Measurements from ENCODE around the gene MSRB1.
"Not testable (repeated sequence)": the region's sequence is repeated elsewhere in the genome, so short reads cannot be mapped to it uniquely, and the experiment has no call there.

The MSRB1 gene

GRCh38 chr16:1902547-1903219, 40.3 kb downstream of the MSRB1 start:
- no peaks in the 10 kb centered on the region for H3K36me3 Mint-ChIP-seq
- ATAC-seq (ENCODE audit: low read depth) (no peak), DNase-seq (ENCODE audit: low spot score in 2 of 2) (no peak)
- H3K4me1 Mint-ChIP-seq, result no peaks in the 10 kb centered on the region
- peaks cover 7% of the 10 kb centered on the region for H3K27me3 Mint-ChIP-seq
- no peak overlapping the region for H3K27ac Mint-ChIP-seq
- no peak overlapping the region for H3K4me3 Mint-ChIP-seq
- no peaks in the 10 kb centered on the region for H3K9me3 Mint-ChIP-seq

GRCh38 chr16:1900452-1900774, 42.6 kb downstream of the MSRB1 start:
- H3K9me3 Mint-ChIP-seq, result no peaks in the 10 kb centered on the region
- H3K4me1 Mint-ChIP-seq, result no peaks in the 10 kb centered on the region
- DNase-seq (ENCODE audit: low spot score in 2 of 2), result no peak
- H3K36me3 Mint-ChIP-seq, result no peaks in the 10 kb centered on the region
- peaks cover 7% of the 10 kb centered on the region for H3K27me3 Mint-ChIP-seq
- no peak overlapping the region for H3K27ac Mint-ChIP-seq
- no peak for ATAC-seq (ENCODE audit: low read depth)
- H3K4me3 Mint-ChIP-seq, result no peak overlapping the region

GRCh38 chr16:1899641-1900451, 43.2 kb downstream of the MSRB1 start:
- Mint-ChIP-seq H3K27ac (no peak overlapping the region), H3K4me3 (no peak overlapping the region), H3K27me3 (peaks cover 7% of the 10 kb centered on the region), H3K9me3 (no peaks in the 10 kb centered on the region), H3K4me1 (no peaks in the 10 kb centered on the region), H3K36me3 (no peaks in the 10 kb centered on the region)
- ATAC-seq (ENCODE audit: low read depth) (no peak), DNase-seq (ENCODE audit: low spot score in 2 of 2) (no peak)

- not testable (repeated sequence) for H3K27ac Mint-ChIP-seq; DNase-seq (ENCODE audit: low spot score in 2 of 2); H3K27me3 Mint-ChIP-seq; H3K36me3 Mint-ChIP-seq; H3K4me3 Mint-ChIP-seq; H3K4me1 Mint-ChIP-seq; ATAC-seq (ENCODE audit: low read depth); H3K9me3 Mint-ChIP-seq
These were observed 45.3 kb downstream of the MSRB1 start for GRCh38 chr16:1897692-1898091.

GRCh38 chr16:1895949-1896675, 46.9 kb downstream of the MSRB1 start:
- Mint-ChIP-seq H3K4me3 (no peak overlapping the region), H3K27ac (no peak overlapping the region), H3K36me3 (no peaks in the 10 kb centered on the region), H3K27me3 (peaks cover 4% of the 10 kb centered on the region), H3K4me1 (no peaks in the 10 kb centered on the region), H3K9me3 (no peaks in the 10 kb centered on the region)
- ATAC-seq (ENCODE audit: low read depth), result no peak
- DNase-seq (ENCODE audit: low spot score in 2 of 2), result no peak

- ATAC-seq (ENCODE audit: low read depth) (no peak), DNase-seq (ENCODE audit: low spot score in 2 of 2) (no peak)
- Mint-ChIP-seq H3K36me3 (no peaks in the 10 kb centered on the region), H3K4me1 (no peaks in the 10 kb centered on the region), H3K4me3 (no peak overlapping the region), H3K27me3 (peaks cover 6% of the 10 kb centered on the region), H3K27ac (no peak overlapping the region), H3K9me3 (no peaks in the 10 kb centered on the region)
These were observed 47.9 kb downstream of the MSRB1 start for GRCh38 chr16:1895068-1895467.

- no peak overlapping the region for H3K27ac Mint-ChIP-seq
These were observed 52.3 kb downstream of the MSRB1 start for GRCh38 chr16:1890708-1891050.

GRCh38 chr16:1890024-1890707, 52.8 kb downstream of the MSRB1 start:
- Mint-ChIP-seq H3K9me3 (no peaks in the 10 kb centered on the region), H3K27ac (no peak overlapping the region), H3K4me1 (no peaks in the 10 kb centered on the region), H3K36me3 (no peaks in the 10 kb centered on the region), H3K27me3 (peaks cover 8% of the 10 kb centered on the region), H3K4me3 (no peak overlapping the region)
- no peak for DNase-seq (ENCODE audit: low spot score in 2 of 2)
- no peak for ATAC-seq (ENCODE audit: low read depth)

More at GRCh38 chr16:1890708-1891050, 52.3 kb downstream of the MSRB1 start:
- H3K9me3 Mint-ChIP-seq, result no peaks in the 10 kb centered on the region
- H3K36me3 Mint-ChIP-seq, result no peaks in the 10 kb centered on the region
- DNase-seq (ENCODE audit: low spot score in 2 of 2) (no peak), ATAC-seq (ENCODE audit: low read depth) (no peak)
- H3K4me3 Mint-ChIP-seq, result no peak overlapping the region
- no peaks in the 10 kb centered on the region for H3K4me1 Mint-ChIP-seq
- peaks cover 8% of the 10 kb centered on the region for H3K27me3 Mint-ChIP-seq

Measured in memory B cell (primary cell).